OCI-LY7 (cell line): ENCODE data around the gene VSIG1. TPM values are rescaled to one million over a fixed set of nuclear protein-coding genes. Genes with fewer than 3 reads are reported as not detected.

ENCODE experiments used
- BruUV-seq: library from RNA; stranded (reverse); fragments of 400-500 nt; replicated peaks from 2 replicates; lab custom pipeline; 2021; lab: Mats Ljungman, UMichigan
- CTCF ChIA-PET: fragments of 300-600 bp; sonication (Branson Sonifier 250); formaldehyde crosslinking; loops from one replicate; lab custom pipeline; 2022; ENCODE audit warnings: antibody characterized with exemption; ENCODE audit not compliant: unreplicated experiment; lab: Charles Lee
- POLR2A ChIA-PET: fragments of 300-600 bp; sonication (Branson Sonifier 250); formaldehyde crosslinking; loops from one replicate; lab custom pipeline; 2022; ENCODE audit warnings: antibody characterized with exemption; lab: Charles Lee
- DNase-seq: peaks from one replicate; pipeline ENCODE4 v3.0.0-alpha.2; 2015; ENCODE audit warnings: low spot score
- H2AFZ ChIP-seq: fragments of 200-600 bp; sonication (generic), shearing (Covaris generic); 2 replicates; pipeline ENCODE4 v1.6.1; 2014; ENCODE audit warnings: mild to moderate bottlenecking, antibody characterized with exemption, low read length, moderate library complexity
- H3K27ac ChIP-seq: fragments of 200-600 bp; sonication (generic); 2 replicates; pipeline ENCODE4 v1.5.1; 2014; ENCODE audit warnings: mixed run types, low read depth, mild to moderate bottlenecking, moderate library complexity, low read length, inconsistent platforms; ENCODE audit not compliant: poor library complexity, severe bottlenecking
- H3K36me3 ChIP-seq: fragments of 200-600 bp; sonication (generic); 2 replicates; pipeline ENCODE4 v1.6.1; 2014; ENCODE audit warnings: mild to moderate bottlenecking, antibody characterized with exemption, low read length, moderate library complexity, mixed read lengths; ENCODE audit not compliant: insufficient read depth
- H3K4me1 ChIP-seq: fragments of 200-600 bp; sonication (generic); 2 replicates; pipeline ENCODE4 v1.5.1; 2014; ENCODE audit warnings: mild to moderate bottlenecking, low read length; ENCODE audit not compliant: insufficient read depth, poor library complexity, severe bottlenecking
- H3K4me2 ChIP-seq: fragments of 200-600 bp; sonication (generic); 2 replicates; pipeline ENCODE4 v1.6.1; 2014; ENCODE audit warnings: mild to moderate bottlenecking, low read length
- H3K4me3 ChIP-seq: fragments of 200-600 bp; sonication (generic); 2 replicates; pipeline ENCODE4 v1.5.1; 2014; ENCODE audit warnings: mild to moderate bottlenecking, low read depth, low read length; ENCODE audit not compliant: poor library complexity, severe bottlenecking
- H3K79me2 ChIP-seq: fragments of 200-600 bp; sonication (generic); 2 replicates; pipeline ENCODE4 v1.6.1; 2016; ENCODE audit warnings: low read depth, mild to moderate bottlenecking, low read length, moderate library complexity, mixed read lengths; ENCODE audit not compliant: insufficient read depth
- H3K9me2 ChIP-seq: fragments of 200-600 bp; sonication (generic); 2 replicates; pipeline ENCODE4 v1.6.1; 2016; ENCODE audit warnings: mild to moderate bottlenecking, low read length, mixed read lengths; ENCODE audit not compliant: insufficient read depth
- H3K9me3 ChIP-seq: fragments of 200-600 bp; sonication (generic); 2 replicates; pipeline ENCODE4 v1.6.1; 2014; ENCODE audit warnings: mild to moderate bottlenecking, mixed run types, low read length, mixed read lengths
- H4K20me1 ChIP-seq: fragments of 200-600 bp; sonication (generic); 2 replicates; pipeline ENCODE4 v1.6.1; 2014; ENCODE audit warnings: mild to moderate bottlenecking, antibody characterized with exemption, low read length, moderate library complexity, mixed read lengths; ENCODE audit not compliant: insufficient read depth
- CTCF ChIP-seq: fragments of 200-600 bp; sonication (generic); conservative IDR thresholded peaks from 2 replicates; pipeline ENCODE4 v1.5.1; 2014; ENCODE audit warnings: mild to moderate bottlenecking, antibody characterized with exemption, low read length, moderate library complexity, mixed read lengths
- EZH2phosphoT487 ChIP-seq: fragments of 200-600 bp; sonication (generic); IDR thresholded peaks from 2 replicates; pipeline ENCODE4 v1.6.1; 2018; ENCODE audit warnings: low read depth, borderline replicate concordance, mild to moderate bottlenecking, mixed run types, antibody characterized with exemption, low read length, moderate library complexity, mixed read lengths
- intact Hi-C: fragments of 100-400 bp; cut with micrococcal nuclease; formaldehyde crosslinking; loops from one replicate; pipeline ENCODE4 v1.10.0; 2022; ENCODE audit not compliant: unreplicated experiment
- total RNA-seq, 2 experiments: library from RNA; depleted of rRNA in 1 of 2; stranded (reverse); fragments of >200 nt in 1 of 2; shearing (Covaris generic) in 1 of 2; gene quantifications; 2 replicates each; pipeline ENCODE4 v1.2.3, GENCODE V29; 2014 to 2022

The VSIG1 gene
- total RNA-seq, 2 experiments from 2014 or later: not detected

GRCh38 chrX:108090491-108091263 lies 45.8 kb downstream of the VSIG1 start:
- POLR2A ChIA-PET: interaction anchor here (0.8 kb wide), 1 partner anchor 462 kb away, joined by 3 read pairs; the partner anchor contains the start of gene PRPS1
- no peak for DNase-seq
- no peak for TF ChIP-seq EZH2phosphoT487
- TF ChIP-seq CTCF: no peak

GRCh38 chrX:108091264-108091877 lies 46.5 kb downstream of the VSIG1 start, which contains the start of the genes ATG4A and PSMD10:
TSS of gene ATG4A (plus strand) at chrX:108091778. CDS start at chrX:108091827, 49 bp downstream.
TSS of gene PSMD10 (minus strand) at chrX:108091542. CDS start at chrX:108091520, 22 bp downstream.
- H3K4me2 ChIP-seq: peak within 1 kb of the TSS; percentile 95
- DNase-seq: peak; percentile 91
- peak within 1 kb of the TSS; percentile 83 for H3K4me3 ChIP-seq
- H3K9me3 ChIP-seq: no peaks in the 10 kb centered on the region
- no TSS peak for BruUV-seq
- no peaks in the 10 kb centered on the region for H4K20me1 ChIP-seq
- peaks cover 24% of the 10 kb centered on the region for H3K79me2 ChIP-seq
- H3K36me3 ChIP-seq: peaks cover 21% of the 10 kb centered on the region
- peak within 1 kb of the TSS; percentile 86 for H2AFZ ChIP-seq
- no peaks in the 10 kb centered on the region for H3K9me2 ChIP-seq
- H3K4me1 ChIP-seq: peaks cover 5% of the 10 kb centered on the region
- POLR2A ChIA-PET: interaction anchor here (0.8 to 1.0 kb wide), 2 partner anchors 37 to 463 kb away, joined by 3 read pairs; partner anchors contain the start of gene PRPS1
- no peak for TF ChIP-seq CTCF
- intact Hi-C loops: loop anchor here (5.0 kb wide), 1 partner anchor 1479 kb away; the partner anchor contains the start of gene RADX
- CTCF ChIA-PET: interaction anchor here (0.6 kb wide), 1 partner anchor 1693 kb away, joined by 3 read pairs; no protein-coding TSS in a partner anchor
- peak within 1 kb of the TSS; percentile 55 for H3K27ac ChIP-seq

More at GRCh38 chrX:108090491-108091263, 45.8 kb downstream of the VSIG1 start:
- peaks cover 21% of the 10 kb centered on the region for H3K36me3 ChIP-seq
- H3K9me2 ChIP-seq: no peaks in the 10 kb centered on the region
- TSS peak; percentile 88 for BruUV-seq
- peak overlapping the region; percentile 55 for H3K27ac ChIP-seq
- no peaks in the 10 kb centered on the region for H4K20me1 ChIP-seq
- peaks cover 5% of the 10 kb centered on the region for H3K4me1 ChIP-seq
- CTCF ChIA-PET: no interaction called here
- H3K9me3 ChIP-seq: no peaks in the 10 kb centered on the region
- peaks cover 24% of the 10 kb centered on the region for H3K79me2 ChIP-seq
- H3K4me2 ChIP-seq: peak overlapping the region; percentile 95
- intact Hi-C loops: loop anchor here (5.0 kb wide), 1 partner anchor 1478 kb away; the partner anchor contains the start of gene RADX
- H3K4me3 ChIP-seq: peak overlapping the region; percentile 83
- peak overlapping the region; percentile 86 for H2AFZ ChIP-seq
